Activated CD4-positive, alpha-beta T cell treated with anti-CD3 and anti-CD28 coated beads, Interleukin-2, amount 50 U/mL, for 1 hour (primary cell): ENCODE results near the gene TADA3.
"Not testable (repeated sequence)": the region's sequence is repeated elsewhere in the genome, so short reads cannot be mapped to it uniquely, and the experiment has no call there.

Experiments
- DNase-seq: peaks from one replicate; pipeline ENCODE4 v3.0.0-alpha.2; 2020

TADA3 gene

GRCh38 chr3:9781978-9782603 lies 10.2 kb downstream of the TADA3 start:
- DNase-seq, result no peak

- DNase-seq, result no peak
Measured at GRCh38 chr3:9781551-9781950, 10.7 kb downstream of the TADA3 start.

- no peak for DNase-seq
Measured at GRCh38 chr3:9780910-9781309, 11.4 kb downstream of the TADA3 start.

GRCh38 chr3:9780458-9780812 lies 11.8 kb downstream of the TADA3 start:
- no peak for DNase-seq

- DNase-seq, result no peak
Measured at GRCh38 chr3:9779721-9780457, 12.4 kb downstream of the TADA3 start.

- no peak for DNase-seq
Measured at GRCh38 chr3:9779075-9779593, 13.1 kb downstream of the TADA3 start.

GRCh38 chr3:9778143-9779074 lies 13.9 kb downstream of the TADA3 start:
- no peak for DNase-seq

- no peak for DNase-seq
Measured at GRCh38 chr3:9777694-9778021, 14.6 kb downstream of the TADA3 start.

GRCh38 chr3:9776896-9777693 lies 15.2 kb downstream of the TADA3 start:
- DNase-seq, result no peak

GRCh38 chr3:9771007-9771406 lies 21.3 kb downstream of the TADA3 start:
- not testable (repeated sequence) for DNase-seq

GRCh38 chr3:9770276-9770812 lies 21.9 kb downstream of the TADA3 start:
- no peak for DNase-seq

- peak; percentile 52 for DNase-seq
Measured at GRCh38 chr3:9769426-9770275, 22.6 kb downstream of the TADA3 start, which contains the start of gene CAMK1. Gene CAMK1, minus strand, starts transcription at chr3:9769947. Its CDS starts 2,198 bp downstream, at chr3:9767749.

GRCh38 chr3:9769012-9769411 lies 23.3 kb downstream of the TADA3 start:
- no peak for DNase-seq

- DNase-seq, result no peak
Measured at GRCh38 chr3:9768141-9768775, 24.0 kb downstream of the TADA3 start.

- no peak for DNase-seq
Measured at GRCh38 chr3:9767418-9767817, 24.9 kb downstream of the TADA3 start.

- DNase-seq, result no peak
Measured at GRCh38 chr3:9765865-9766264, 26.4 kb downstream of the TADA3 start.

- DNase-seq, result no peak
Measured at GRCh38 chr3:9762871-9763270, 29.4 kb downstream of the TADA3 start.

GRCh38 chr3:9761919-9762318 lies 30.4 kb downstream of the TADA3 start:
- no peak for DNase-seq

- no peak for DNase-seq
Measured at GRCh38 chr3:9760779-9761505, 31.3 kb downstream of the TADA3 start.

- DNase-seq, result no peak
Measured at GRCh38 chr3:9757427-9757826, 34.8 kb downstream of the TADA3 start.
